Panc1 (cell line): ENCODE measurements around the gene BOC. TPM values are rescaled to one million over a fixed set of nuclear protein-coding genes. Genes with fewer than 3 reads are reported as not detected.

Experiments used
- ATAC-seq: fragments of 200-7000 bp; cut with Tn5 transposase; 2 replicates; pipeline ENCODE4 v1.9.1; 2020; ENCODE audit warnings: mild to moderate bottlenecking, moderate library complexity
- BruUV-seq: library from RNA; stranded (reverse); fragments of 400-500 nt; replicated peaks from 2 replicates; lab custom pipeline; 2021; lab: Mats Ljungman, UMichigan
- CTCF ChIA-PET: fragments of 300-600 bp; sonication (Branson Sonifier 250); formaldehyde crosslinking; loops from one replicate; lab custom pipeline; 2022; ENCODE audit warnings: antibody characterized with exemption; lab: Charles Lee
- POLR2A ChIA-PET: fragments of 300-600 bp; sonication (Branson Sonifier 250); formaldehyde crosslinking; loops from one replicate; lab custom pipeline; 2022; ENCODE audit warnings: antibody characterized with exemption; lab: Charles Lee
- DNase-seq: peaks from one replicate; pipeline ENCODE4 v3.0.0-alpha.2; 2010; ENCODE audit warnings: low read depth, low spot score
- H3K27ac ChIP-seq: 2 replicates; pipeline ENCODE4 v1.5.1; 2011; ENCODE audit warnings: mild to moderate bottlenecking, low read length, inconsistent platforms
- H3K27me3 ChIP-seq: fragments of 200-500 bp; sonication (Bioruptor generic); 2 replicates; pipeline ENCODE4 v1.6.0; 2014; ENCODE audit warnings: low read length, inconsistent platforms; ENCODE audit not compliant: control insufficient read depth, insufficient read depth
- H3K36me3 ChIP-seq: fragments of 200-500 bp; sonication (Bioruptor generic); 2 replicates; pipeline ENCODE4 v1.5.1; 2014; ENCODE audit warnings: inconsistent platforms, mild to moderate bottlenecking, low read length, moderate library complexity; ENCODE audit not compliant: control insufficient read depth, insufficient read depth
- H3K4me1 ChIP-seq: 2 replicates; pipeline ENCODE4 v1.5.1; 2011; ENCODE audit warnings: inconsistent platforms, mild to moderate bottlenecking, low read length, moderate library complexity; ENCODE audit not compliant: control insufficient read depth, insufficient read depth
- H3K4me3 ChIP-seq, 2 experiments: 2 replicates each; pipeline ENCODE4 v1.5.1; 2011 to 2012; ENCODE audit warnings: low read depth in 2 of 2, low read length in 2 of 2, mild to moderate bottlenecking in 2 of 2, inconsistent platforms in 1 of 2, moderate library complexity in 1 of 2
- H3K9me3 ChIP-seq: fragments of 200-500 bp; sonication (Bioruptor generic); 2 replicates; pipeline ENCODE4 v1.5.1; 2014; ENCODE audit warnings: low read depth, mild to moderate bottlenecking, inconsistent platforms, low read length, moderate library complexity; ENCODE audit not compliant: control insufficient read depth, insufficient read depth
- POLR2AphosphoS5 ChIP-seq: IDR thresholded peaks from 2 replicates; pipeline ENCODE4 v1.6.1; 2012; ENCODE audit warnings: mild to moderate bottlenecking, low read depth, low read length, moderate library complexity
- SIN3A ChIP-seq: IDR thresholded peaks from 2 replicates; pipeline ENCODE4 v1.6.1; 2012; ENCODE audit warnings: low read depth, mild to moderate bottlenecking, low read length, moderate library complexity, borderline replicate concordance; ENCODE audit not compliant: insufficient read depth
- TCF7L2 ChIP-seq: IDR thresholded peaks from 2 replicates; pipeline ENCODE4 v1.6.1; 2011; ENCODE audit warnings: mild to moderate bottlenecking, low read depth, low read length, inconsistent platforms
- in situ Hi-C: cut with HindIII; loops from 2 replicates; pipeline ENCODE4 v1.10.0; 2016; ENCODE audit warnings: low sequenced_read_pairs, low pct_unique_long_range_greater_than_20kb
- intact Hi-C: fragments of 100-400 bp; cut with micrococcal nuclease; formaldehyde crosslinking; loops from one replicate; pipeline ENCODE4 v1.10.0; 2022; ENCODE audit not compliant: unreplicated experiment
- total RNA-seq: library from RNA; stranded (reverse); gene quantifications from one replicate; pipeline ENCODE4 v1.2.1, GENCODE V29; 2021; ENCODE audit not compliant: unreplicated experiment
- TF ChIP-seq, protein P1 (sequence below): fragments of 450-650 bp; IDR thresholded peaks from 2 replicates; pipeline ENCODE4 v1.5.1; 2017; ENCODE audit warnings: mild to moderate bottlenecking
- TF ChIP-seq, protein P2 (sequence below), 2 experiments: IDR thresholded peaks; 2 replicates each; pipeline ENCODE4 v1.6.1; 2011 to 2012; ENCODE audit warnings: low read depth in 2 of 2, control low read depth in 1 of 2, low read length in 1 of 2, mild to moderate bottlenecking in 1 of 2, moderate library complexity in 1 of 2; ENCODE audit not compliant: insufficient read depth in 1 of 2

Gene BOC
- total RNA-seq, 1 experiment from 2014 or later = 0.33 TPM

DNA sequence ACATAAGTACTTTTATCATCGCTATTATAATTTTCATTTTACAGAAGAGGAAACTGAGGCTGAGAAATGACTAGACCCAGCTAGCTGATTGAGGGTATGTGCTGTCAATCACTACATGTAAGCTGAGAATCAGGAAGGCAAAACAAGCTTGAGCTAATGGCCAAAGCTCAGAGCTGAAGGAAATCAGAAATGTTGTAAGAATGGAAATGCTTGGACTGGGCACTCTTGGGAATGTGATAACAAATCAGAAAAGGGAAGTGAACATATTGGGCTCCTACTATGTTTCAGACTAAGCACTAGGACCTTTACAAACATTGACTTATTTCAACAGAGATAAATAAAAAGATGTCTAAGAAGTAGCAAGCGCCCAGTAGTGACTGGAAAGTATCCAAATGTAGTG, 33.8 kb upstream of the BOC start:
- CTCF ChIA-PET = no interaction called here
- no peaks in the 10 kb centered on the region for H3K9me3 ChIP-seq
- no TSS peak for BruUV-seq
- POLR2A ChIA-PET = no interaction called here
- H3K4me1 ChIP-seq = no peaks in the 10 kb centered on the region
- H3K36me3 ChIP-seq = no peaks in the 10 kb centered on the region
- no peak for DNase-seq
- TF ChIP-seq, protein P1, sequence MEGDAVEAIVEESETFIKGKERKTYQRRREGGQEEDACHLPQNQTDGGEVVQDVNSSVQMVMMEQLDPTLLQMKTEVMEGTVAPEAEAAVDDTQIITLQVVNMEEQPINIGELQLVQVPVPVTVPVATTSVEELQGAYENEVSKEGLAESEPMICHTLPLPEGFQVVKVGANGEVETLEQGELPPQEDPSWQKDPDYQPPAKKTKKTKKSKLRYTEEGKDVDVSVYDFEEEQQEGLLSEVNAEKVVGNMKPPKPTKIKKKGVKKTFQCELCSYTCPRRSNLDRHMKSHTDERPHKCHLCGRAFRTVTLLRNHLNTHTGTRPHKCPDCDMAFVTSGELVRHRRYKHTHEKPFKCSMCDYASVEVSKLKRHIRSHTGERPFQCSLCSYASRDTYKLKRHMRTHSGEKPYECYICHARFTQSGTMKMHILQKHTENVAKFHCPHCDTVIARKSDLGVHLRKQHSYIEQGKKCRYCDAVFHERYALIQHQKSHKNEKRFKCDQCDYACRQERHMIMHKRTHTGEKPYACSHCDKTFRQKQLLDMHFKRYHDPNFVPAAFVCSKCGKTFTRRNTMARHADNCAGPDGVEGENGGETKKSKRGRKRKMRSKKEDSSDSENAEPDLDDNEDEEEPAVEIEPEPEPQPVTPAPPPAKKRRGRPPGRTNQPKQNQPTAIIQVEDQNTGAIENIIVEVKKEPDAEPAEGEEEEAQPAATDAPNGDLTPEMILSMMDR = no peak
- no peak for TF ChIP-seq TCF7L2
- TF ChIP-seq POLR2AphosphoS5 = no peak
- TF ChIP-seq SIN3A = no peak
- TF ChIP-seq, protein P2, sequence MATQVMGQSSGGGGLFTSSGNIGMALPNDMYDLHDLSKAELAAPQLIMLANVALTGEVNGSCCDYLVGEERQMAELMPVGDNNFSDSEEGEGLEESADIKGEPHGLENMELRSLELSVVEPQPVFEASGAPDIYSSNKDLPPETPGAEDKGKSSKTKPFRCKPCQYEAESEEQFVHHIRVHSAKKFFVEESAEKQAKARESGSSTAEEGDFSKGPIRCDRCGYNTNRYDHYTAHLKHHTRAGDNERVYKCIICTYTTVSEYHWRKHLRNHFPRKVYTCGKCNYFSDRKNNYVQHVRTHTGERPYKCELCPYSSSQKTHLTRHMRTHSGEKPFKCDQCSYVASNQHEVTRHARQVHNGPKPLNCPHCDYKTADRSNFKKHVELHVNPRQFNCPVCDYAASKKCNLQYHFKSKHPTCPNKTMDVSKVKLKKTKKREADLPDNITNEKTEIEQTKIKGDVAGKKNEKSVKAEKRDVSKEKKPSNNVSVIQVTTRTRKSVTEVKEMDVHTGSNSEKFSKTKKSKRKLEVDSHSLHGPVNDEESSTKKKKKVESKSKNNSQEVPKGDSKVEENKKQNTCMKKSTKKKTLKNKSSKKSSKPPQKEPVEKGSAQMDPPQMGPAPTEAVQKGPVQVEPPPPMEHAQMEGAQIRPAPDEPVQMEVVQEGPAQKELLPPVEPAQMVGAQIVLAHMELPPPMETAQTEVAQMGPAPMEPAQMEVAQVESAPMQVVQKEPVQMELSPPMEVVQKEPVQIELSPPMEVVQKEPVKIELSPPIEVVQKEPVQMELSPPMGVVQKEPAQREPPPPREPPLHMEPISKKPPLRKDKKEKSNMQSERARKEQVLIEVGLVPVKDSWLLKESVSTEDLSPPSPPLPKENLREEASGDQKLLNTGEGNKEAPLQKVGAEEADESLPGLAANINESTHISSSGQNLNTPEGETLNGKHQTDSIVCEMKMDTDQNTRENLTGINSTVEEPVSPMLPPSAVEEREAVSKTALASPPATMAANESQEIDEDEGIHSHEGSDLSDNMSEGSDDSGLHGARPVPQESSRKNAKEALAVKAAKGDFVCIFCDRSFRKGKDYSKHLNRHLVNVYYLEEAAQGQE (IDR thresholded peaks at IDR 0.05; ENCODE audit: insufficient read depth in 1 of 2, low read depth in 2 of 2, low read length in 1 of 2) = no peak
- H3K27ac ChIP-seq = no peak overlapping the region
- H3K4me3 ChIP-seq = no peak overlapping the region
- in situ Hi-C loops (no loop called here), intact Hi-C loops (no loop called here)
- H3K27me3 ChIP-seq = peaks cover 2% of the 10 kb centered on the region; the same call in 1 of the 2 replicates
- no peak for ATAC-seq

DNA sequence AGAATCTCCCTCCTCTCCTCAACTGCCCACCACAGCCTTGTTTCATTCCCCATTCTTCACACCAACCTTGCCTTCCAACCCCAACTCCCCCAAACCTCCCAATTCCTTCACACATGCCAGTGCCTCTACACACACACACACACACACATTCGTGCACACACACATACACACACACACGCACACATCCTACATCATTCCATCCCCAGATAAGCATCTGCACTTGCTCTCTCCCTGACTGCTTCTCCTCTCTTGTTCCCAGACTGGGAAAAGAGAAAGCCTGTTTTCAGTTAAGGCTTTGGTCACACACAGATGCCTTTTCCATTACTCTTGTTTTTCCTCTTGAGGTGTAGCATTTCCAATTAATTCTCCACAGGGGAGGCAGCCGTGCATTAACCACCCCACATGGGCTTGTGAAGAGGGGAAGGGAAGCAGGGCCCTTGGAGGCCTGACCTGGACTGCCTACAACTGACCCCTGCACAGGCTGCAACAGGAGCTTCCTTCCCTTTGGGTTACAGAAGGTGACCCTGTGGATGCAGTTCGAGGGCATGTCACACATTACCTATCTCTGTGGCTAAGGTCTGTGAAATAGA, 32.0 kb upstream of the BOC start:
- in situ Hi-C loops = no loop called here
- no peak overlapping the region for H3K4me3 ChIP-seq
- DNase-seq (no peak), ATAC-seq (no peak)
- no TSS peak for BruUV-seq
- H3K9me3 ChIP-seq = no peaks in the 10 kb centered on the region
- TF ChIP-seq, protein P1 = no peak
- TF ChIP-seq, protein P2 (IDR thresholded peaks at IDR 0.05; ENCODE audit: insufficient read depth in 1 of 2, low read depth in 2 of 2, low read length in 1 of 2) = no peak
- no peak for TF ChIP-seq SIN3A
- TF ChIP-seq TCF7L2 = no peak
- no peak for TF ChIP-seq POLR2AphosphoS5
- no peaks in the 10 kb centered on the region for H3K36me3 ChIP-seq
- no peaks in the 10 kb centered on the region for H3K4me1 ChIP-seq
- H3K27me3 ChIP-seq = peaks cover under 1% of the 10 kb centered on the region; the same call in 1 of the 2 replicates
- CTCF ChIA-PET = no interaction called here
- intact Hi-C loops = no loop called here
- no peak overlapping the region for H3K27ac ChIP-seq
- POLR2A ChIA-PET = no interaction called here
